Stimulated activated naive CD8-positive, alpha-beta T cell treated with anti-CD3 and anti-CD28 coated beads, Interleukin-15, Interleukin-2, amounts not matched to agents 100 ng/mL and 50 ng/mL, for 24 hours (primary cell): Measurements from ENCODE around the gene PVRIG.
"Not testable (repeated sequence)": the region's sequence is repeated elsewhere in the genome, so short reads cannot be mapped to it uniquely, and the experiment has no call there.

Experiments used
- H3K27ac Mint-ChIP-seq: one replicate; pipeline ENCODE4 v1.8.0; 2021; ENCODE audit warnings: mild to moderate bottlenecking, mixed read lengths
- H3K27me3 Mint-ChIP-seq: one replicate; pipeline ENCODE4 v1.8.0; 2021; ENCODE audit warnings: mixed read lengths
- H3K36me3 Mint-ChIP-seq: one replicate; pipeline ENCODE4 v1.8.0; 2021; ENCODE audit warnings: low read depth, mixed read lengths
- H3K4me1 Mint-ChIP-seq: one replicate; pipeline ENCODE4 v1.8.0; 2021; ENCODE audit warnings: low read depth, mixed read lengths
- H3K4me3 Mint-ChIP-seq: one replicate; pipeline ENCODE4 v1.8.0; 2021; ENCODE audit warnings: mild to moderate bottlenecking, mixed read lengths
- H3K9me3 Mint-ChIP-seq: one replicate; pipeline ENCODE4 v1.8.0; 2021; ENCODE audit warnings: mixed read lengths

The PVRIG gene

DNA sequence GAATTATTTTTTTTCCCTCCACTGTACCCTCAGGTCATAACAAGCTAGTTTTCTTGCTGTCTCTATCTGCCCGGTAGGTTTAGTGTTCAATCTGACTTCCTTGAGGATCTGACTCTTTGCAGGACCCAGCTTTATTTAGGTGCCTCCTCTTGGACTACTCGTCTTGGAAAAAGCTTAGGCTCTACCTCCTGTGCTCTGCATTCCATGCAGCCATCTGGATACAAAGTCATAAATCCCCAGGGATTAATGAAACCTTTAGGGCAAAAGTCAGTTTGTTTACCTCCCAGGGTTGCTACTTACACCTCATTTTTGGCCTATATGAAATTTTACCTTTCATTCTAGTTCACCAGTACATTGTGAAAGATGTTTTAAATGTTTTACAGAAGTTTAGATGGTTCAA, 34.0 kb upstream of the PVRIG start:
- peaks cover 42% of the 10 kb centered on the region for H3K4me1 Mint-ChIP-seq
- no peaks in the 10 kb centered on the region for H3K9me3 Mint-ChIP-seq

GRCh38 chr7:100189061-100189460, 30.7 kb upstream of the PVRIG start:
- peaks cover 39% of the 10 kb centered on the region for H3K4me1 Mint-ChIP-seq
- no peak overlapping the region for H3K4me3 Mint-ChIP-seq
- no peaks in the 10 kb centered on the region for H3K36me3 Mint-ChIP-seq
- no peak overlapping the region for H3K27ac Mint-ChIP-seq
- no peaks in the 10 kb centered on the region for H3K9me3 Mint-ChIP-seq
- no peaks in the 10 kb centered on the region for H3K27me3 Mint-ChIP-seq

More for the DNA sequence above, 34.0 kb upstream of the PVRIG start:
- Mint-ChIP-seq H3K27ac (no peak overlapping the region), H3K36me3 (no peaks in the 10 kb centered on the region), H3K4me3 (no peak overlapping the region), H3K27me3 (no peaks in the 10 kb centered on the region)

GRCh38 chr7:100190048-100190711, 29.6 kb upstream of the PVRIG start:
- Mint-ChIP-seq H3K4me1 (peaks cover 43% of the 10 kb centered on the region), H3K36me3 (no peaks in the 10 kb centered on the region), H3K27me3 (no peaks in the 10 kb centered on the region), H3K27ac (peak overlapping the region; percentile 69), H3K4me3 (no peak overlapping the region), H3K9me3 (no peaks in the 10 kb centered on the region)

- Mint-ChIP-seq H3K4me1 (peaks cover 52% of the 10 kb centered on the region), H3K9me3 (no peaks in the 10 kb centered on the region), H3K36me3 (no peaks in the 10 kb centered on the region), H3K4me3 (no peak overlapping the region), H3K27me3 (no peaks in the 10 kb centered on the region), H3K27ac (peak overlapping the region; percentile 61)
Observed at GRCh38 chr7:100191775-100192174, 28.0 kb upstream of the PVRIG start.

- H3K4me1 Mint-ChIP-seq: peaks cover 52% of the 10 kb centered on the region
Observed at GRCh38 chr7:100192281-100192862, 27.4 kb upstream of the PVRIG start.

GRCh38 chr7:100192969-100193368, 26.8 kb upstream of the PVRIG start:
- Mint-ChIP-seq H3K27ac (no peak overlapping the region), H3K9me3 (no peaks in the 10 kb centered on the region), H3K4me1 (peaks cover 52% of the 10 kb centered on the region), H3K27me3 (no peaks in the 10 kb centered on the region), H3K4me3 (no peak overlapping the region), H3K36me3 (no peaks in the 10 kb centered on the region)

More at GRCh38 chr7:100192281-100192862, 27.4 kb upstream of the PVRIG start:
- not testable (repeated sequence) for H3K27me3 Mint-ChIP-seq, H3K36me3 Mint-ChIP-seq, H3K9me3 Mint-ChIP-seq, H3K4me3 Mint-ChIP-seq
- H3K27ac Mint-ChIP-seq: peak overlapping the region; percentile 61

DNA sequence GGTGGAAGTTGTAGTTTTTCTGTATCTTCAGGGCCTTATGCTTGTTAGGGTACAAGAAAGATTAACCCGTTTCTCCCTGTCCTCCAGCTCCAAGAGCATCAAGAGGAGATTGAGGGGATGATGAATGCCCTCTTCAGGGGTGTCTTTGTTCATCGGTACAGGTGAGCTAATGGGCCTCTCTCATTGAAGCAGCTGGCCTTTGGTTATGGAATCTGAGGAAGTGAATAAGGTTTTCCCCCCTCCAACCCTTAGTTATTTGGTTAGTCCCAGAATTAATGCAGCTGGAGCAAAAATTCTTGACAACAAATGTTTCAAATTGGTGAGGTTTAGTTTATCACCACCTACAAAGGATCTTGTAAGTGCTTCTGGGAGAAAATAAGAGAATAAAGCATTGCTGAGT, 24.5 kb upstream of the PVRIG start:
- H3K27ac Mint-ChIP-seq: no peak overlapping the region
- no peaks in the 10 kb centered on the region for H3K36me3 Mint-ChIP-seq
- no peaks in the 10 kb centered on the region for H3K9me3 Mint-ChIP-seq
- H3K4me3 Mint-ChIP-seq: no peak overlapping the region
- H3K4me1 Mint-ChIP-seq: peaks cover 55% of the 10 kb centered on the region
- no peaks in the 10 kb centered on the region for H3K27me3 Mint-ChIP-seq

DNA sequence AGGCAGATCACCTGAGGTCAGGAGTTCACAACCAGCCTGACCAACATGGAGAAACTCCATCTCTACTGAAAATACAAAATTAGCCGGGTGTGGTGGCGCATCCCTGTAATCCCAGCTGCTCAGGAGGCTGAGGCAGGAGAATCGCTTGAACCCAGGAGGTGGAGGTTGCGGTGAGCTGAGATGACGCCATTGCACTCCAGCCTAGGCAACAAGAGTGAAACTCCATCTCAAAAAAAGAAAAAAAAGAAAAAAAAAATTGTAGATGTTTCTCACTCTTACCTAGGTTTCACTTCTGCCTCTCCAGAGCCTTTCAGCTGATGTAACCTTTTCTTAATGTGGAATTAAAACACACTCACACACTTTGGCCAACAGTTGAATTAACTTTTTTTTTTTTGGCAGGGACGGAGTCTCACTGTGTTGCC, 23.8 kb upstream of the PVRIG start:
- not testable (repeated sequence) for H3K9me3 Mint-ChIP-seq, H3K36me3 Mint-ChIP-seq, H3K4me3 Mint-ChIP-seq, H3K27ac Mint-ChIP-seq, H3K27me3 Mint-ChIP-seq
- H3K4me1 Mint-ChIP-seq: peaks cover 50% of the 10 kb centered on the region

GRCh38 chr7:100198266-100198665, 21.5 kb upstream of the PVRIG start:
- Mint-ChIP-seq H3K4me3 (no peak overlapping the region), H3K27me3 (no peaks in the 10 kb centered on the region), H3K36me3 (no peaks in the 10 kb centered on the region), H3K4me1 (peaks cover 29% of the 10 kb centered on the region), H3K27ac (no peak overlapping the region), H3K9me3 (no peaks in the 10 kb centered on the region)

GRCh38 chr7:100200693-100201092, 19.1 kb upstream of the PVRIG start:
- no peaks in the 10 kb centered on the region for H3K36me3 Mint-ChIP-seq
- H3K9me3 Mint-ChIP-seq: no peaks in the 10 kb centered on the region
- H3K4me1 Mint-ChIP-seq: peaks cover 16% of the 10 kb centered on the region
- H3K27ac Mint-ChIP-seq: no peak overlapping the region
- H3K4me3 Mint-ChIP-seq: no peak overlapping the region
- H3K27me3 Mint-ChIP-seq: no peaks in the 10 kb centered on the region

GRCh38 chr7:100204454-100204853, 15.3 kb upstream of the PVRIG start:
- H3K27me3 Mint-ChIP-seq: no peaks in the 10 kb centered on the region
- H3K27ac Mint-ChIP-seq: no peak overlapping the region
- no peaks in the 10 kb centered on the region for H3K36me3 Mint-ChIP-seq
- H3K4me1 Mint-ChIP-seq: peaks cover 21% of the 10 kb centered on the region
- H3K4me3 Mint-ChIP-seq: no peak overlapping the region
- no peaks in the 10 kb centered on the region for H3K9me3 Mint-ChIP-seq

DNA sequence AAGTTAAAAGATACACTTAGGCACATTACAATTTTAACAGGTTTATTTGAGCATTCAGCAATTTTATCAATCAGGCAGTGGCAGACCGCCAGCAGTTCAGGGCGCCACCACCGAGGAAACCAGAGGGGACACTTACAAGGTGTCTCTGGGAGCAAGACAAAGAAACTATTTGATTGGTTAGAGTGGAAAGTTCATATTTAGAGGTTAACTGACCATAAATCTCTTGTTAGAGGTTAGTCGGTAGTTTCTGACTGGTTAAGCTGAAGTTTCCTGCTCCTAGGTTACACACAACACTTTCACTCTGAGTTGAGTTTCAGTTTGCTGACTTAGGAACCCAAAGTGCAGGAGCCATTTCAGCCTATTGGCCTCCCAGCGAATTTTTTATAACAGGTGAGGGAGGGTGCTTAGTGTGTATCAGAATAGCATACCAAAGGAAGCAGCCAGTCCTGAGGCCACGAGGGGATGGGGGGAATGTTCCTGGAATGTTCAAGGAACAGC, 10.8 kb upstream of the PVRIG start:
- peak overlapping the region; percentile 64 for H3K4me3 Mint-ChIP-seq
- peaks cover 51% of the 10 kb centered on the region for H3K4me1 Mint-ChIP-seq
- H3K27me3 Mint-ChIP-seq: no peaks in the 10 kb centered on the region
- no peaks in the 10 kb centered on the region for H3K9me3 Mint-ChIP-seq
- H3K36me3 Mint-ChIP-seq: no peaks in the 10 kb centered on the region
- H3K27ac Mint-ChIP-seq: peak overlapping the region; percentile 82

DNA sequence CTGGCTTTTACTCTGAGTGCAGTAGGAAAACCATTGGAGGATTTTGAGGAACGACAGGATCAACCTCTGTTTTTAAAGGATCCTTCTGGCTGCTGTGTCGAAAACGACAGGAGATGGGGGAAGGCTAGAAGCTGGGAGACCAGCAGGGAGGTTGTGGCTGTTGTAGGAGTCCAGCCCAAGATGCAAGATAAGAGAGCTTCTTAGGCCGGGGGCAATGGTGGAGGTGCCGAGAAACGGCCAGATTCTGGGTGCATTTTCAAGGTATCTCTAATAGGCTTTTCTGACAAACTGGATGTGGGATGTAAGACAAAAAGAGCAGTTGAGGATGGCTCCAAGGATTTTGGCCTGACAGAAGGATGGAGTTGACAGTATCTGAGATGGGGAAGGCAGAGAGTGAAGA, 10.3 kb upstream of the PVRIG start:
- H3K4me1 Mint-ChIP-seq: peaks cover 56% of the 10 kb centered on the region
- no peaks in the 10 kb centered on the region for H3K9me3 Mint-ChIP-seq
- peak overlapping the region; percentile 65 for H3K27ac Mint-ChIP-seq
- no peaks in the 10 kb centered on the region for H3K27me3 Mint-ChIP-seq
- H3K36me3 Mint-ChIP-seq: no peaks in the 10 kb centered on the region
- peak overlapping the region; percentile 64 for H3K4me3 Mint-ChIP-seq

DNA sequence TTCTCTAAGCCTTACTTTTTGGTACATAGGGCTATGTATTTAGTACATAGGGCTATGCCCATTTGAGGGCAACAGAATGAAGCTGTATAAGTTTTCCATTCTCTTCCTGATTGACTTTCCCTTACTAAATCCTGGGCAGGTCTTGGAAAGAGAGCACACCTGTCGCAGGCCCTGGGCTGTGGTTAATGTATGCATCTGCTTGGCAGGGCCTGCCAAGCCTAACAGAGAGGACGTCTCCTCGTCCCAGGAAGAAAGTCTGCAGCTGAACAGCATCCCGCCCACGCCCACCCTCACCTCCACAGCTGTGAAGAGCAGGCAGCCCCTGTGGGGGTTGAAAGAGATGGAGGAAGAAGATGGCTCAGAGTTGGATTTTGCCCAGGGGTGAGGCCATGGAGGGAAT, 8.9 kb upstream of the PVRIG start:
- Mint-ChIP-seq H3K36me3 (no peaks in the 10 kb centered on the region), H3K4me1 (peaks cover 69% of the 10 kb centered on the region), H3K9me3 (no peaks in the 10 kb centered on the region), H3K27ac (no peak overlapping the region), H3K4me3 (peak overlapping the region; percentile 77), H3K27me3 (no peaks in the 10 kb centered on the region)

- H3K36me3 Mint-ChIP-seq: no peaks in the 10 kb centered on the region
- peak overlapping the region; percentile 87 for H3K27ac Mint-ChIP-seq
- peak overlapping the region; percentile 77 for H3K4me3 Mint-ChIP-seq
- H3K27me3 Mint-ChIP-seq: no peaks in the 10 kb centered on the region
- H3K4me1 Mint-ChIP-seq: peaks cover 73% of the 10 kb centered on the region
- H3K9me3 Mint-ChIP-seq: no peaks in the 10 kb centered on the region
Observed at GRCh38 chr7:100211342-100211780, 8.4 kb upstream of the PVRIG start.
